B cell (primary cell): ENCODE data around the gene RNF4. TPM values are rescaled to one million over a fixed set of nuclear protein-coding genes. Genes with fewer than 3 reads are reported as not detected.

Experiments
- ATAC-seq: fragments of 200-7000 bp; cut with Tn5 transposase; one replicate; pipeline ENCODE4 v1.10.0; 2021; ENCODE audit warnings: low read depth, mild to moderate bottlenecking, moderate number of reproducible peaks, moderate library complexity
- CTCF ChIA-PET: fragments of 350-600 bp; sonication (Branson Sonifier 250); formaldehyde crosslinking; loops from one replicate; lab custom pipeline; 2021; ENCODE audit warnings: antibody characterized with exemption, inconsistent platforms; lab: Charles Lee
- POLR2A ChIA-PET: fragments of 350-600 bp; sonication (Branson Sonifier 250); formaldehyde crosslinking; loops from one replicate; lab custom pipeline; 2021; ENCODE audit warnings: antibody characterized with exemption; lab: Charles Lee
- DNase-seq: peaks from one replicate; pipeline ENCODE4 v3.0.0; 2013
- H2AFZ ChIP-seq: 2 replicates; pipeline ENCODE4 v1.6.1; 2012; ENCODE audit warnings: mild to moderate bottlenecking, low read depth, low read length; ENCODE audit not compliant: insufficient read depth, poor library complexity, severe bottlenecking
- H3K27ac ChIP-seq, 2 donors: 1 replicate in 1 of 2; 2 replicates in 1 of 2; pipeline ENCODE4 v1.5.1; 2012 to 2013; ENCODE audit warnings: low read length in 2 of 2, mild to moderate bottlenecking in 2 of 2, moderate library complexity in 1 of 2
- H3K27me3 ChIP-seq, 4 experiments: fragments of 200-600 bp in 1 of 4; sonication (generic) in 1 of 4; replicated peaks in 1 of 4; 1 replicate in 2 of 4; 2 replicates in 2 of 4; pipeline versions ENCODE4 v1.6.1 to v1.7.0; 2013 to 2016; ENCODE audit warnings: low read length in 3 of 4, mild to moderate bottlenecking in 2 of 4, mixed read lengths in 1 of 4, moderate library complexity in 1 of 4; ENCODE audit not compliant: insufficient read depth in 4 of 4, control insufficient read depth in 3 of 4; ENCODE audit errors: control extremely low read depth in 1 of 4
- H3K36me3 ChIP-seq, 2 experiments: replicated peaks in 1 of 2; 1 replicate in 1 of 2; 2 replicates in 1 of 2; pipeline versions ENCODE4 v1.6.1 to v1.7.1; 2013; ENCODE audit warnings: low read length in 1 of 2; ENCODE audit not compliant: insufficient read depth in 2 of 2, control insufficient read depth in 1 of 2; ENCODE audit errors: control extremely low read depth in 1 of 2, extremely low read depth in 1 of 2
- H3K4me1 ChIP-seq, 2 donors: fragments of 200-600 bp in 1 of 2; sonication (generic) in 1 of 2; 1 replicate in 1 of 2; 2 replicates in 1 of 2; pipeline versions ENCODE4 v1.5.1 to v1.6.1; 2013 to 2017; ENCODE audit warnings: low read length in 2 of 2; ENCODE audit not compliant: control insufficient read depth in 2 of 2, insufficient read depth in 2 of 2
- H3K4me2 ChIP-seq: replicated peaks from 2 replicates; pipeline ENCODE3; 2012; ENCODE audit warnings: mild to moderate bottlenecking, low read depth, low read length; ENCODE audit not compliant: poor library complexity, severe bottlenecking
- H3K4me3 ChIP-seq, 5 experiments: fragments of 200-600 bp in 1 of 5; sonication (generic) in 1 of 5; 1 replicate in 3 of 5; 2 replicates in 2 of 5; pipeline versions ENCODE4 v1.5.1 to v1.7.0; 2011 to 2016; ENCODE audit warnings: low read length in 4 of 5, mild to moderate bottlenecking in 4 of 5, low read depth in 2 of 5, control low read depth in 1 of 5, moderate library complexity in 1 of 5; ENCODE audit not compliant: insufficient read depth in 1 of 5; ENCODE audit errors: control extremely low read depth in 1 of 5, extremely low read depth in 1 of 5
- H3K79me2 ChIP-seq: fragments of 200-600 bp; sonication (generic); one replicate; pipeline ENCODE4 v1.6.0; 2016; ENCODE audit warnings: low read length; ENCODE audit not compliant: control insufficient read depth, insufficient read depth
- H3K9ac ChIP-seq: fragments of 200-600 bp; sonication (generic); 2 replicates; pipeline ENCODE4 v1.6.1; 2017; ENCODE audit warnings: mild to moderate bottlenecking, low read length, moderate library complexity
- H3K9me3 ChIP-seq, 3 donors: one replicate each; pipeline versions ENCODE4 v1.6.1 to v1.7.1; 2013; ENCODE audit warnings: low read length in 2 of 3; ENCODE audit not compliant: control insufficient read depth in 2 of 3, insufficient read depth in 1 of 3; ENCODE audit errors: control extremely low read depth in 1 of 3
- H4K20me1 ChIP-seq: 2 replicates; pipeline ENCODE4 v1.6.0; 2012; ENCODE audit warnings: mild to moderate bottlenecking, low read length; ENCODE audit not compliant: insufficient read depth, control insufficient read depth, poor library complexity, severe bottlenecking
- H3K27ac Mint-ChIP-seq: one replicate; pipeline ENCODE4 v1.8.0; 2021; ENCODE audit warnings: mixed read lengths
- H3K27me3 Mint-ChIP-seq: one replicate; pipeline ENCODE4 v1.8.0; 2021; ENCODE audit warnings: mixed read lengths
- H3K4me1 Mint-ChIP-seq: one replicate; pipeline ENCODE4 v1.8.0; 2021; ENCODE audit warnings: mixed read lengths
- H3K4me3 Mint-ChIP-seq: one replicate; pipeline ENCODE4 v1.8.0; 2021; ENCODE audit warnings: mixed read lengths
- H3K9me3 Mint-ChIP-seq: one replicate; pipeline ENCODE4 v1.8.0; 2022; ENCODE audit warnings: mixed read lengths; ENCODE audit not compliant: insufficient read depth
- CTCF ChIP-seq: fragments of 200-600 bp; IDR thresholded peaks from one replicate; pipeline ENCODE4 v1.8.0; 2022; ENCODE audit warnings: antibody characterized with exemption, mild to moderate bottlenecking
- EZH2 ChIP-seq: IDR thresholded peaks from 2 replicates; pipeline ENCODE4 v1.6.1; 2012; ENCODE audit warnings: borderline replicate concordance, low read depth, mild to moderate bottlenecking, moderate library complexity, low read length; ENCODE audit not compliant: insufficient read depth, poor library complexity, severe bottlenecking
- WGBS: methylation state at CpG from one replicate; pipeline ENCODE4 v1.1.5; 2013; ENCODE audit warnings: missing lambda C conversion rate; ENCODE audit not compliant: insufficient coverage; 5-methylcytosine and 5-hydroxymethylcytosine counted together
- intact Hi-C: fragments of 100-400 bp; cut with micrococcal nuclease; formaldehyde crosslinking; loops from one replicate; pipeline ENCODE4 v1.10.0; 2022
- polyA plus RNA-seq: library from polyadenylated mRNA; depleted of rRNA; stranded (reverse); fragments of >200 nt; gene quantifications from 2 replicates; pipeline ENCODE4 v1.2.3, GENCODE V29; 2012
- total RNA-seq, 2 donors: library from RNA; stranded (reverse); fragments of 120-200 nt in 1 of 2; gene quantifications; 1 replicate in 1 of 2; 2 replicates in 1 of 2; pipeline versions ENCODE4 v1.2.3 to v1.2.4, GENCODE V29; 2013 to 2022

RNF4 gene
- total and polyA plus RNA-seq, 2 donors (not counting 1 experiment from before 2014, with no cell fraction given) = 61.8 to 95.2 TPM

GRCh38 chr4:2492970-2493369, 24.1 kb downstream of the RNF4 start:
- Mint-ChIP-seq H3K4me1 (peaks cover 57% of the 10 kb centered on the region), H3K9me3 (no peaks in the 10 kb centered on the region), H3K27ac (peak overlapping the region; percentile 50), H3K4me3 (no peak overlapping the region), H3K27me3 (no peaks in the 10 kb centered on the region)
- H3K4me1 ChIP-seq = peaks cover 18 to 37% of the 10 kb centered on the region in 2 donors
- peaks cover 5 to 65% of the 10 kb centered on the region in 2 experiments for H3K36me3 ChIP-seq
- ChIA-PET CTCF (interaction anchor here (1.2 kb wide), 1 partner anchor 24 kb away, joined by 3 read pairs; the partner anchor contains the start of gene RNF4), POLR2A (interaction anchor here (0.7 kb wide), 1 partner anchor 396 kb away, joined by 6 read pairs; no protein-coding TSS in a partner anchor)
- 100% methylated on average over 1 of the region's 1 CpG for WGBS
- TF ChIP-seq EZH2 (no peak), CTCF (no peak)
- H3K27ac ChIP-seq = no peak overlapping the region
- H3K9me3 ChIP-seq = no peaks in the 10 kb centered on the region
- no peak overlapping the region for H3K4me3 ChIP-seq
- intact Hi-C loops = no loop called here
- DNase-seq (no peak), ATAC-seq (no peak)
- H3K4me2 ChIP-seq = no peak overlapping the region
- H2AFZ ChIP-seq = no peak overlapping the region
- H4K20me1 ChIP-seq = peaks cover 87% of the 10 kb centered on the region
- no peaks in the 10 kb centered on the region for H3K27me3 ChIP-seq
- peaks cover 86% of the 10 kb centered on the region for H3K79me2 ChIP-seq
- no peak overlapping the region for H3K9ac ChIP-seq

- TF ChIP-seq CTCF (no peak), EZH2 (no peak)
- 92% methylated on average over 2 of the region's 3 CpGs for WGBS
- H3K27me3 Mint-ChIP-seq = no peaks in the 10 kb centered on the region
- H3K4me1 Mint-ChIP-seq = peaks cover 44% of the 10 kb centered on the region
- Histone ChIP-seq H3K4me3 (no peak overlapping the region), H3K27me3 (no peaks in the 10 kb centered on the region), H3K9me3 (no peaks in the 10 kb centered on the region), H2AFZ (no peak overlapping the region), H3K9ac (no peak overlapping the region), H3K4me2 (peak overlapping the region; percentile 15), H4K20me1 (peaks cover 86% of the 10 kb centered on the region), H3K27ac (peak overlapping the region in 1 of 2 donors; percentile 23), H3K36me3 (peaks cover 7 to 70% of the 10 kb centered on the region in 2 experiments), H3K79me2 (peaks cover 84% of the 10 kb centered on the region), H3K4me1 (peaks cover 16 to 30% of the 10 kb centered on the region in 2 donors)
- no peaks in the 10 kb centered on the region for H3K9me3 Mint-ChIP-seq
- DNase-seq (no peak), ATAC-seq (peak; percentile 32)
- H3K4me3 Mint-ChIP-seq = no peak overlapping the region
- peak overlapping the region; percentile 72 for H3K27ac Mint-ChIP-seq
- CTCF ChIA-PET = interaction anchor here (1.3 to 3.2 kb wide), 4 partner anchors 9 to 36 kb away, joined by 4 to 26 read pairs (median 4); no protein-coding TSS in a partner anchor
- intact Hi-C loops = loop anchor here (5.0 kb wide), 1 partner anchor 33 kb away; no protein-coding TSS in a partner anchor
- POLR2A ChIA-PET = interaction anchor here (1.0 kb wide), 1 partner anchor 9 kb away, joined by 3 read pairs; no protein-coding TSS in a partner anchor
These were observed 26.1 kb downstream of the RNF4 start for GRCh38 chr4:2494992-2495391.
